HG02885 (cell line): ENCODE results near the gene ADIPOR2.
A peak's percentile ranks its signal among the peaks of the same experiment; 100 is the strongest.

Source experiments
- ATAC-seq: cut with Tn5 transposase; IDR thresholded peaks from one replicate; pipeline ENCODE4 v1.9.1; 2021; ENCODE audit warnings: mild to moderate bottlenecking; ENCODE audit not compliant: unreplicated experiment, poor library complexity

The ADIPOR2 gene

GRCh38 chr12:1690578-1691122, at the start of gene ADIPOR2:
TSS of gene ADIPOR2 (plus strand) at chr12:1691070. CDS start at chr12:1754344, 63,274 bp downstream.
- peak; percentile 96 for ATAC-seq

- no peak for ATAC-seq
Observed at GRCh38 chr12:1642513-1642912, 48.4 kb upstream of the ADIPOR2 start.

GRCh38 chr12:1643043-1643442, 47.8 kb upstream of the ADIPOR2 start:
- no peak for ATAC-seq

GRCh38 chr12:1643905-1644533, 46.9 kb upstream of the ADIPOR2 start:
- no peak for ATAC-seq

GRCh38 chr12:1644534-1645438, 46.1 kb upstream of the ADIPOR2 start:
- ATAC-seq, result no peak

GRCh38 chr12:1645819-1646218, 45.1 kb upstream of the ADIPOR2 start:
- no peak for ATAC-seq

- ATAC-seq, result no peak
Observed at GRCh38 chr12:1646569-1647284, 44.1 kb upstream of the ADIPOR2 start.

- no peak for ATAC-seq
Observed at GRCh38 chr12:1647285-1647669, 43.6 kb upstream of the ADIPOR2 start.

GRCh38 chr12:1650260-1650977, 40.5 kb upstream of the ADIPOR2 start:
- ATAC-seq, result no peak

- no peak for ATAC-seq
Observed at GRCh38 chr12:1650978-1651361, 39.9 kb upstream of the ADIPOR2 start.

GRCh38 chr12:1651946-1652345, 38.9 kb upstream of the ADIPOR2 start:
- ATAC-seq, result no peak

GRCh38 chr12:1655225-1655788, 35.6 kb upstream of the ADIPOR2 start:
- no peak for ATAC-seq

- ATAC-seq, result no peak
Observed at GRCh38 chr12:1656902-1657301, 34.0 kb upstream of the ADIPOR2 start.

- no peak for ATAC-seq
Observed at GRCh38 chr12:1657688-1658087, 33.2 kb upstream of the ADIPOR2 start.

- no peak for ATAC-seq
Observed at GRCh38 chr12:1660304-1661187, 30.3 kb upstream of the ADIPOR2 start.

GRCh38 chr12:1661553-1662335, 29.1 kb upstream of the ADIPOR2 start:
- ATAC-seq, result peak; percentile 77

- ATAC-seq, result no peak
Observed at GRCh38 chr12:1662761-1663439, 28.0 kb upstream of the ADIPOR2 start.
